ENCODE results near the gene MACROD2.

MACROD2 gene

GRCh38 chr20:14647016-14647415, 651.7 kb downstream of the MACROD2 start:
- no peak for DNase-seq (ENCODE audit: low spot score)

GRCh38 chr20:14649662-14650061, 654.3 kb downstream of the MACROD2 start:
- no peak for DNase-seq (ENCODE audit: low spot score)

- DNase-seq (ENCODE audit: low spot score) = no peak
These were observed 662.1 kb downstream of the MACROD2 start for GRCh38 chr20:14657266-14658005.

- no peak for DNase-seq (ENCODE audit: low spot score)
These were observed 668.8 kb downstream of the MACROD2 start for GRCh38 chr20:14664101-14664500.

GRCh38 chr20:14666696-14667095, 671.4 kb downstream of the MACROD2 start:
- DNase-seq (ENCODE audit: low spot score) = no peak

- DNase-seq (ENCODE audit: low spot score) = no peak
These were observed 671.9 kb downstream of the MACROD2 start for GRCh38 chr20:14667226-14667625.

- DNase-seq (ENCODE audit: low spot score) = no peak
These were observed 676.8 kb downstream of the MACROD2 start for GRCh38 chr20:14672066-14672465.

- no peak for DNase-seq (ENCODE audit: low spot score)
These were observed 677.8 kb downstream of the MACROD2 start for GRCh38 chr20:14673164-14673563.

- DNase-seq (ENCODE audit: low spot score) = no peak
These were observed 682.1 kb downstream of the MACROD2 start for GRCh38 chr20:14677455-14677854.

GRCh38 chr20:14685183-14685582, 689.9 kb downstream of the MACROD2 start:
- DNase-seq (ENCODE audit: low spot score) = no peak

GRCh38 chr20:14687313-14687712, 692.0 kb downstream of the MACROD2 start:
- no peak for DNase-seq (ENCODE audit: low spot score)

- DNase-seq (ENCODE audit: low spot score) = no peak
These were observed 692.7 kb downstream of the MACROD2 start for GRCh38 chr20:14688005-14688404.

- DNase-seq (ENCODE audit: low spot score) = no peak
These were observed 696.7 kb downstream of the MACROD2 start for GRCh38 chr20:14691994-14692393.

- no peak for DNase-seq (ENCODE audit: low spot score)
These were observed 701.2 kb downstream of the MACROD2 start for GRCh38 chr20:14696478-14696877.

- DNase-seq (ENCODE audit: low spot score) = no peak
These were observed 701.6 kb downstream of the MACROD2 start for GRCh38 chr20:14696937-14697336.

GRCh38 chr20:14698125-14698524, 702.8 kb downstream of the MACROD2 start:
- DNase-seq (ENCODE audit: low spot score) = no peak

GRCh38 chr20:14698605-14699373, 703.5 kb downstream of the MACROD2 start:
- no peak for DNase-seq (ENCODE audit: low spot score)

GRCh38 chr20:14700639-14700960, 705.3 kb downstream of the MACROD2 start:
- no peak for DNase-seq (ENCODE audit: low spot score)

GRCh38 chr20:14701326-14701725, 706.0 kb downstream of the MACROD2 start:
- no peak for DNase-seq (ENCODE audit: low spot score)

- no peak for DNase-seq (ENCODE audit: low spot score)
These were observed 711.2 kb downstream of the MACROD2 start for GRCh38 chr20:14706555-14706954.

GRCh38 chr20:14707026-14707680, 711.8 kb downstream of the MACROD2 start:
- no peak for DNase-seq (ENCODE audit: low spot score)

- DNase-seq (ENCODE audit: low spot score) = no peak
These were observed 712.7 kb downstream of the MACROD2 start for GRCh38 chr20:14707865-14708596.
